Panc1 (cell line): ENCODE results near the gene TMPRSS2. TPM values are rescaled to one million over a fixed set of nuclear protein-coding genes. Genes with fewer than 3 reads are reported as not detected.

Source experiments
- ATAC-seq: fragments of 200-7000 bp; cut with Tn5 transposase; 2 replicates; pipeline ENCODE4 v1.9.1; 2020; ENCODE audit warnings: mild to moderate bottlenecking, moderate library complexity
- BruUV-seq: library from RNA; stranded (reverse); fragments of 400-500 nt; replicated peaks from 2 replicates; lab custom pipeline; 2021; lab: Mats Ljungman, UMichigan
- CTCF ChIA-PET: fragments of 300-600 bp; sonication (Branson Sonifier 250); formaldehyde crosslinking; loops from one replicate; lab custom pipeline; 2022; ENCODE audit warnings: antibody characterized with exemption; lab: Charles Lee
- POLR2A ChIA-PET: fragments of 300-600 bp; sonication (Branson Sonifier 250); formaldehyde crosslinking; loops from one replicate; lab custom pipeline; 2022; ENCODE audit warnings: antibody characterized with exemption; lab: Charles Lee
- DNase-seq: peaks from one replicate; pipeline ENCODE4 v3.0.0-alpha.2; 2010; ENCODE audit warnings: low read depth, low spot score
- H3K27ac ChIP-seq: 2 replicates; pipeline ENCODE4 v1.5.1; 2011; ENCODE audit warnings: mild to moderate bottlenecking, low read length, inconsistent platforms
- H3K27me3 ChIP-seq: fragments of 200-500 bp; sonication (Bioruptor generic); 2 replicates; pipeline ENCODE4 v1.6.0; 2014; ENCODE audit warnings: low read length, inconsistent platforms; ENCODE audit not compliant: control insufficient read depth, insufficient read depth
- H3K36me3 ChIP-seq: fragments of 200-500 bp; sonication (Bioruptor generic); 2 replicates; pipeline ENCODE4 v1.5.1; 2014; ENCODE audit warnings: inconsistent platforms, mild to moderate bottlenecking, low read length, moderate library complexity; ENCODE audit not compliant: control insufficient read depth, insufficient read depth
- H3K4me1 ChIP-seq: 2 replicates; pipeline ENCODE4 v1.5.1; 2011; ENCODE audit warnings: inconsistent platforms, mild to moderate bottlenecking, low read length, moderate library complexity; ENCODE audit not compliant: control insufficient read depth, insufficient read depth
- H3K4me3 ChIP-seq, 2 experiments: 2 replicates each; pipeline ENCODE4 v1.5.1; 2011 to 2012; ENCODE audit warnings: low read depth in 2 of 2, low read length in 2 of 2, mild to moderate bottlenecking in 2 of 2, inconsistent platforms in 1 of 2, moderate library complexity in 1 of 2
- H3K9me3 ChIP-seq: fragments of 200-500 bp; sonication (Bioruptor generic); 2 replicates; pipeline ENCODE4 v1.5.1; 2014; ENCODE audit warnings: low read depth, mild to moderate bottlenecking, inconsistent platforms, low read length, moderate library complexity; ENCODE audit not compliant: control insufficient read depth, insufficient read depth
- CTCF ChIP-seq: fragments of 450-650 bp; IDR thresholded peaks from 2 replicates; pipeline ENCODE4 v1.5.1; 2017; ENCODE audit warnings: mild to moderate bottlenecking
- POLR2AphosphoS5 ChIP-seq: IDR thresholded peaks from 2 replicates; pipeline ENCODE4 v1.6.1; 2012; ENCODE audit warnings: mild to moderate bottlenecking, low read depth, low read length, moderate library complexity
- REST ChIP-seq, 2 experiments: IDR thresholded peaks; 2 replicates each; pipeline ENCODE4 v1.6.1; 2011 to 2012; ENCODE audit warnings: low read depth in 2 of 2, control low read depth in 1 of 2, low read length in 1 of 2, mild to moderate bottlenecking in 1 of 2, moderate library complexity in 1 of 2; ENCODE audit not compliant: insufficient read depth in 1 of 2
- SIN3A ChIP-seq: IDR thresholded peaks from 2 replicates; pipeline ENCODE4 v1.6.1; 2012; ENCODE audit warnings: low read depth, mild to moderate bottlenecking, low read length, moderate library complexity, borderline replicate concordance; ENCODE audit not compliant: insufficient read depth
- TCF7L2 ChIP-seq: IDR thresholded peaks from 2 replicates; pipeline ENCODE4 v1.6.1; 2011; ENCODE audit warnings: mild to moderate bottlenecking, low read depth, low read length, inconsistent platforms
- in situ Hi-C: cut with HindIII; loops from 2 replicates; pipeline ENCODE4 v1.10.0; 2016; ENCODE audit warnings: low sequenced_read_pairs, low pct_unique_long_range_greater_than_20kb
- intact Hi-C: fragments of 100-400 bp; cut with micrococcal nuclease; formaldehyde crosslinking; loops from one replicate; pipeline ENCODE4 v1.10.0; 2022; ENCODE audit not compliant: unreplicated experiment
- total RNA-seq: library from RNA; stranded (reverse); gene quantifications from one replicate; pipeline ENCODE4 v1.2.1, GENCODE V29; 2021; ENCODE audit not compliant: unreplicated experiment

Gene TMPRSS2
- total RNA-seq, 1 experiment from 2014 or later, result 111 TPM

- ATAC-seq (no peak), DNase-seq (no peak)
- Histone ChIP-seq H3K4me3 (no peak overlapping the region), H3K4me1 (no peaks in the 10 kb centered on the region; the same call in 1 of the 2 replicates), H3K36me3 (no peaks in the 10 kb centered on the region), H3K9me3 (no peaks in the 10 kb centered on the region), H3K27me3 (no peaks in the 10 kb centered on the region), H3K27ac (no peak overlapping the region)
- in situ Hi-C loops, result no loop called here
- CTCF ChIA-PET, result no interaction called here
- POLR2A ChIA-PET, result no interaction called here
- TF ChIP-seq SIN3A (no peak), POLR2AphosphoS5 (no peak), REST (IDR thresholded peaks at IDR 0.05; ENCODE audit: insufficient read depth in 1 of 2, low read depth in 2 of 2, low read length in 1 of 2) (no peak), CTCF (no peak), TCF7L2 (no peak)
- BruUV-seq, result no TSS peak
- intact Hi-C loops, result no loop called here
Observed at GRCh38 chr21:41536827-41537103, 28.8 kb upstream of the TMPRSS2 start.

GRCh38 chr21:41536076-41536826 lies 28.3 kb upstream of the TMPRSS2 start:
- intact Hi-C loops, result no loop called here
- in situ Hi-C loops, result no loop called here
- no peaks in the 10 kb centered on the region for H3K27me3 ChIP-seq
- no peak overlapping the region for H3K4me3 ChIP-seq
- no peak for DNase-seq
- BruUV-seq, result no TSS peak
- H3K9me3 ChIP-seq, result no peaks in the 10 kb centered on the region
- peak; percentile 17; the same call in 1 of the 2 replicates for ATAC-seq
- H3K36me3 ChIP-seq, result no peaks in the 10 kb centered on the region
- no peaks in the 10 kb centered on the region; the same call in 1 of the 2 replicates for H3K4me1 ChIP-seq
- TF ChIP-seq TCF7L2 (no peak), REST (IDR thresholded peaks at IDR 0.05; ENCODE audit: insufficient read depth in 1 of 2, low read depth in 2 of 2, low read length in 1 of 2) (no peak), CTCF (no peak), SIN3A (no peak), POLR2AphosphoS5 (no peak)
- H3K27ac ChIP-seq, result no peak overlapping the region
- CTCF ChIA-PET, result no interaction called here
- POLR2A ChIA-PET, result no interaction called here
